ENCODE data around the gene OR52A1.

The OR52A1 gene

DNA sequence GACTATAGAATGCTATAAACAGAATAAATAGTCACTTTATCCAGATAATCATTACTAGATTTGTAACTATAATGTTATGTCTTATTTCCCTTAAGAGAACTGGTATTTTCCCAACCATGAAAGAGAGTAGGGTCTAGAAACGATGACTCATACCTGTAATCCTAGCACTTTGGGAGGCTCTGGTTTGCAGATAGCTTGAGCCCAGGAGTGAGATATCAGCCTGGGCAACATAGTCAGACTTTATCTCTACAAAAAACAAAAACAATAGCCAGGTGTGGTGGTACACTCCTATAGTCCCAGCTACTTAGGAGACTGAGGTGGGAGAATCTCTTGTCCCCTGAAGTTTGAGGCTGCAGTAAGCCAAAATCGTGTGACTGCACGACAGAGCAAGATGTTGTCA, 47.3 kb downstream of the OR52A1 start:
- H3K4me3 ChIP-seq (ENCODE audit: low read depth, low read length): no peak overlapping the region
- H3K4me1 ChIP-seq (ENCODE audit: control insufficient read depth, insufficient read depth, low read length): no peaks in the 10 kb centered on the region
- CTCF ChIA-PET: interaction anchor here (0.7 kb wide), 1 partner anchor 242 kb away, joined by 4 read pairs; no protein-coding TSS in a partner anchor
- TF ChIP-seq KLF16 (tag by site-specific recombination; IDR thresholded peaks at IDR 0.05) (no peak), ZNF843 (tag by site-specific recombination; IDR thresholded peaks at IDR 0.05) (no peak), ZNF549 (tag by site-specific recombination; IDR thresholded peaks at IDR 0.05) (no peak), ZNF223 (tag by site-specific recombination; IDR thresholded peaks at IDR 0.05) (no peak), OSR2 (tag by site-specific recombination; IDR thresholded peaks at IDR 0.05) (no peak), ZBTB7A (tag by site-specific recombination; IDR thresholded peaks at IDR 0.05; ENCODE audit: low read depth) (no peak), GLIS2 (tag by site-specific recombination; IDR thresholded peaks at IDR 0.05) (no peak), ZNF184 (tag by site-specific recombination; IDR thresholded peaks at IDR 0.05) (no peak), SALL2 (tag by site-specific recombination; IDR thresholded peaks at IDR 0.05; ENCODE audit: borderline replicate concordance) (no peak), ZNF621 (tag by site-specific recombination; IDR thresholded peaks at IDR 0.05) (no peak), ZNF701 (tag by site-specific recombination; IDR thresholded peaks at IDR 0.05) (no peak), ZNF426 (tag by site-specific recombination; IDR thresholded peaks at IDR 0.05) (no peak), ZNF16 (tag by site-specific recombination; IDR thresholded peaks at IDR 0.05; ENCODE audit: low read depth) (no peak)
- TF ChIP-seq, protein P1, sequence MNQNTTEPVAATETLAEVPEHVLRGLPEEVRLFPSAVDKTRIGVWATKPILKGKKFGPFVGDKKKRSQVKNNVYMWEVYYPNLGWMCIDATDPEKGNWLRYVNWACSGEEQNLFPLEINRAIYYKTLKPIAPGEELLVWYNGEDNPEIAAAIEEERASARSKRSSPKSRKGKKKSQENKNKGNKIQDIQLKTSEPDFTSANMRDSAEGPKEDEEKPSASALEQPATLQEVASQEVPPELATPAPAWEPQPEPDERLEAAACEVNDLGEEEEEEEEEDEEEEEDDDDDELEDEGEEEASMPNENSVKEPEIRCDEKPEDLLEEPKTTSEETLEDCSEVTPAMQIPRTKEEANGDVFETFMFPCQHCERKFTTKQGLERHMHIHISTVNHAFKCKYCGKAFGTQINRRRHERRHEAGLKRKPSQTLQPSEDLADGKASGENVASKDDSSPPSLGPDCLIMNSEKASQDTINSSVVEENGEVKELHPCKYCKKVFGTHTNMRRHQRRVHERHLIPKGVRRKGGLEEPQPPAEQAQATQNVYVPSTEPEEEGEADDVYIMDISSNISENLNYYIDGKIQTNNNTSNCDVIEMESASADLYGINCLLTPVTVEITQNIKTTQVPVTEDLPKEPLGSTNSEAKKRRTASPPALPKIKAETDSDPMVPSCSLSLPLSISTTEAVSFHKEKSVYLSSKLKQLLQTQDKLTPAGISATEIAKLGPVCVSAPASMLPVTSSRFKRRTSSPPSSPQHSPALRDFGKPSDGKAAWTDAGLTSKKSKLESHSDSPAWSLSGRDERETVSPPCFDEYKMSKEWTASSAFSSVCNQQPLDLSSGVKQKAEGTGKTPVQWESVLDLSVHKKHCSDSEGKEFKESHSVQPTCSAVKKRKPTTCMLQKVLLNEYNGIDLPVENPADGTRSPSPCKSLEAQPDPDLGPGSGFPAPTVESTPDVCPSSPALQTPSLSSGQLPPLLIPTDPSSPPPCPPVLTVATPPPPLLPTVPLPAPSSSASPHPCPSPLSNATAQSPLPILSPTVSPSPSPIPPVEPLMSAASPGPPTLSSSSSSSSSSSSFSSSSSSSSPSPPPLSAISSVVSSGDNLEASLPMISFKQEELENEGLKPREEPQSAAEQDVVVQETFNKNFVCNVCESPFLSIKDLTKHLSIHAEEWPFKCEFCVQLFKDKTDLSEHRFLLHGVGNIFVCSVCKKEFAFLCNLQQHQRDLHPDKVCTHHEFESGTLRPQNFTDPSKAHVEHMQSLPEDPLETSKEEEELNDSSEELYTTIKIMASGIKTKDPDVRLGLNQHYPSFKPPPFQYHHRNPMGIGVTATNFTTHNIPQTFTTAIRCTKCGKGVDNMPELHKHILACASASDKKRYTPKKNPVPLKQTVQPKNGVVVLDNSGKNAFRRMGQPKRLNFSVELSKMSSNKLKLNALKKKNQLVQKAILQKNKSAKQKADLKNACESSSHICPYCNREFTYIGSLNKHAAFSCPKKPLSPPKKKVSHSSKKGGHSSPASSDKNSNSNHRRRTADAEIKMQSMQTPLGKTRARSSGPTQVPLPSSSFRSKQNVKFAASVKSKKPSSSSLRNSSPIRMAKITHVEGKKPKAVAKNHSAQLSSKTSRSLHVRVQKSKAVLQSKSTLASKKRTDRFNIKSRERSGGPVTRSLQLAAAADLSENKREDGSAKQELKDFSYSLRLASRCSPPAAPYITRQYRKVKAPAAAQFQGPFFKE (tag by site-specific recombination; IDR thresholded peaks at IDR 0.05; ENCODE audit: borderline replicate concordance): no peak
- TF ChIP-seq, protein P2, sequence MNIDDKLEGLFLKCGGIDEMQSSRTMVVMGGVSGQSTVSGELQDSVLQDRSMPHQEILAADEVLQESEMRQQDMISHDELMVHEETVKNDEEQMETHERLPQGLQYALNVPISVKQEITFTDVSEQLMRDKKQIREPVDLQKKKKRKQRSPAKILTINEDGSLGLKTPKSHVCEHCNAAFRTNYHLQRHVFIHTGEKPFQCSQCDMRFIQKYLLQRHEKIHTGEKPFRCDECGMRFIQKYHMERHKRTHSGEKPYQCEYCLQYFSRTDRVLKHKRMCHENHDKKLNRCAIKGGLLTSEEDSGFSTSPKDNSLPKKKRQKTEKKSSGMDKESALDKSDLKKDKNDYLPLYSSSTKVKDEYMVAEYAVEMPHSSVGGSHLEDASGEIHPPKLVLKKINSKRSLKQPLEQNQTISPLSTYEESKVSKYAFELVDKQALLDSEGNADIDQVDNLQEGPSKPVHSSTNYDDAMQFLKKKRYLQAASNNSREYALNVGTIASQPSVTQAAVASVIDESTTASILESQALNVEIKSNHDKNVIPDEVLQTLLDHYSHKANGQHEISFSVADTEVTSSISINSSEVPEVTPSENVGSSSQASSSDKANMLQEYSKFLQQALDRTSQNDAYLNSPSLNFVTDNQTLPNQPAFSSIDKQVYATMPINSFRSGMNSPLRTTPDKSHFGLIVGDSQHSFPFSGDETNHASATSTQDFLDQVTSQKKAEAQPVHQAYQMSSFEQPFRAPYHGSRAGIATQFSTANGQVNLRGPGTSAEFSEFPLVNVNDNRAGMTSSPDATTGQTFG (tag by site-specific recombination; IDR thresholded peaks at IDR 0.05; ENCODE audit: borderline replicate concordance): no peak
- TF ChIP-seq, protein P3, sequence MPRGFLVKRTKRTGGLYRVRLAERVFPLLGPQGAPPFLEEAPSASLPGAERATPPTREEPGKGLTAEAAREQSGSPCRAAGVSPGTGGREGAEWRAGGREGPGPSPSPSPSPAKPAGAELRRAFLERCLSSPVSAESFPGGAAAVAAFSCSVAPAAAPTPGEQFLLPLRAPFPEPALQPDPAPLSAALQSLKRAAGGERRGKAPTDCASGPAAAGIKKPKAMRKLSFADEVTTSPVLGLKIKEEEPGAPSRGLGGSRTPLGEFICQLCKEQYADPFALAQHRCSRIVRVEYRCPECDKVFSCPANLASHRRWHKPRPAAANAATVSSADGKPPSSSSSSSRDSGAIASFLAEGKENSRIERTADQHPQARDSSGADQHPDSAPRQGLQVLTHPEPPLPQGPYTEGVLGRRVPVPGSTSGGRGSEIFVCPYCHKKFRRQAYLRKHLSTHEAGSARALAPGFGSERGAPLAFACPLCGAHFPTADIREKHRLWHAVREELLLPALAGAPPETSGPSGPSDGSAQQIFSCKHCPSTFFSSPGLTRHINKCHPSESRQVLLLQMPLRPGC (tag by site-specific recombination; IDR thresholded peaks at IDR 0.05): no peak
- TF ChIP-seq, protein P4, sequence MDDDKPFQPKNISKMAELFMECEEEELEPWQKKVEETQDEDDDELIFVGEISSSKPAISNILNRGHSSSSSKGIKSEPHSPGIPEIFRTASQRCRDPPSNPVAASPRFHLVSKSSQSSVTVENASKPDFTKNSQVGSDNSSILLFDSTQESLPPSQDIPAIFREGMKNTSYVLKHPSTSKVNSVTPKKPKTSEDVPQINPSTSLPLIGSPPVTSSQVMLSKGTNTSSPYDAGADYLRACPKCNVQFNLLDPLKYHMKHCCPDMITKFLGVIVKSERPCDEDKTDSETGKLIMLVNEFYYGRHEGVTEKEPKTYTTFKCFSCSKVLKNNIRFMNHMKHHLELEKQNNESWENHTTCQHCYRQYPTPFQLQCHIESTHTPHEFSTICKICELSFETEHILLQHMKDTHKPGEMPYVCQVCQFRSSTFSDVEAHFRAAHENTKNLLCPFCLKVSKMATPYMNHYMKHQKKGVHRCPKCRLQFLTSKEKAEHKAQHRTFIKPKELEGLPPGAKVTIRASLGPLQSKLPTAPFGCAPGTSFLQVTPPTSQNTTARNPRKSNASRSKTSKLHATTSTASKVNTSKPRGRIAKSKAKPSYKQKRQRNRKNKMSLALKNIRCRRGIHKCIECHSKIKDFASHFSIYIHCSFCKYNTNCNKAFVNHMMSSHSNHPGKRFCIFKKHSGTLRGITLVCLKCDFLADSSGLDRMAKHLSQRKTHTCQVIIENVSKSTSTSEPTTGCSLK (tag by site-specific recombination; IDR thresholded peaks at IDR 0.05): no peak
- H3K9me3 ChIP-seq (ENCODE audit: control insufficient read depth, insufficient read depth, low read depth, low read length): no peaks in the 10 kb centered on the region
- H3K36me3 ChIP-seq (ENCODE audit: control insufficient read depth in 2 of 2, insufficient read depth in 1 of 2, low read length in 2 of 2): no peaks in the 10 kb centered on the region
- no peak overlapping the region for H3K27ac ChIP-seq (ENCODE audit: extremely low read depth, low read depth, low read length)
- POLR2A ChIA-PET: no interaction called here
